Astrocyte of the spinal cord (primary cell): Measurements from ENCODE around the gene TAMALIN.
A peak's percentile ranks its signal among the peaks of the same experiment; 100 is the strongest.

ENCODE experiments used
- DNase-seq: peaks from one replicate; pipeline ENCODE4 v3.0.0; 2011; ENCODE audit warnings: low read depth, low spot score
- H3K4me3 ChIP-seq: 2 replicates; pipeline ENCODE4 v1.5.1; 2011; ENCODE audit warnings: low read depth, mild to moderate bottlenecking, low read length, moderate library complexity
- CTCF ChIP-seq: IDR thresholded peaks from 2 replicates; pipeline ENCODE4 v1.5.1; 2012; ENCODE audit warnings: low read depth, mild to moderate bottlenecking, low read length, inconsistent platforms
- in situ Hi-C: cut with HindIII; loops from 2 replicates; pipeline ENCODE4 v1.10.0; 2017; ENCODE audit warnings: low sequenced_read_pairs

TAMALIN gene

GRCh38 chr12:52032804-52033445, 26.2 kb downstream of the TAMALIN start:
- in situ Hi-C loops = no loop called here
- peak; percentile 98 for DNase-seq
- no peak for TF ChIP-seq CTCF
- H3K4me3 ChIP-seq = peak overlapping the region; percentile 38

- TF ChIP-seq CTCF = no peak
- in situ Hi-C loops = no loop called here
- DNase-seq = no peak
- H3K4me3 ChIP-seq = peak overlapping the region; percentile 35
Measured at GRCh38 chr12:52033446-52034140, 26.8 kb downstream of the TAMALIN start.

- no peak for DNase-seq
- in situ Hi-C loops = no loop called here
- TF ChIP-seq CTCF = no peak
- no peak overlapping the region for H3K4me3 ChIP-seq
Measured at GRCh38 chr12:52035190-52035589, 28.4 kb downstream of the TAMALIN start.

- in situ Hi-C loops = no loop called here
- no peak overlapping the region for H3K4me3 ChIP-seq
- no peak for TF ChIP-seq CTCF
- DNase-seq = no peak
Measured at GRCh38 chr12:52035926-52036325, 29.2 kb downstream of the TAMALIN start.

GRCh38 chr12:52036587-52037171, 29.9 kb downstream of the TAMALIN start:
- peak; percentile 87 for DNase-seq
- no peak for TF ChIP-seq CTCF
- in situ Hi-C loops = no loop called here
- peak overlapping the region; percentile 24 for H3K4me3 ChIP-seq

- peak overlapping the region; percentile 64 for H3K4me3 ChIP-seq
- in situ Hi-C loops = no loop called here
- peak; percentile 49 for DNase-seq
- no peak for TF ChIP-seq CTCF
Measured at GRCh38 chr12:52037248-52037861, 30.6 kb downstream of the TAMALIN start.
